AG04450 (cell line): ENCODE measurements around the gene PCDHGA5. TPM values are rescaled to one million over a fixed set of nuclear protein-coding genes. Genes with fewer than 3 reads are reported as not detected.
"Not testable (repeated sequence)": the region's sequence is repeated elsewhere in the genome, so short reads cannot be mapped to it uniquely, and the experiment has no call there.

ENCODE experiments used
- CTCF ChIA-PET: fragments of 300-600, 350-600 bp; formaldehyde crosslinking; extraction: SDS; loops from one replicate; lab custom pipeline; 2022; ENCODE audit warnings: antibody characterized with exemption, inconsistent platforms; lab: Charles Lee
- POLR2A ChIA-PET: fragments of 350-600 bp; formaldehyde crosslinking; extraction: SDS; loops from one replicate; lab custom pipeline; 2021; ENCODE audit warnings: antibody characterized with exemption, inconsistent platforms; lab: Yijun Ruan, JAX
- DNase-seq: peaks from one replicate; pipeline ENCODE4 v3.0.0-alpha.2; 2011; ENCODE audit warnings: low read depth, low spot score
- H3K27ac ChIP-seq: one replicate; pipeline ENCODE4 v1.5.1; 2012; ENCODE audit warnings: low read depth, low read length, control low read depth
- H3K27me3 ChIP-seq: one replicate; pipeline ENCODE4 v1.6.0; 2012; ENCODE audit warnings: low read length; ENCODE audit not compliant: control insufficient read depth, insufficient read depth
- H3K4me3 ChIP-seq: 2 replicates; pipeline ENCODE4 v1.5.1; 2011; ENCODE audit warnings: mild to moderate bottlenecking, low read depth, low read length, control low read depth
- H3K9me3 ChIP-seq: 2 replicates; pipeline ENCODE4 v1.5.1; 2012; ENCODE audit warnings: low read length; ENCODE audit not compliant: control insufficient read depth, insufficient read depth
- polyA minus RNA-seq: library from RNA; depleted of rRNA, polyadenylated mRNA; stranded (reverse); fragments of >200 nt; gene quantifications from 2 replicates; pipeline ENCODE4 v1.2.3, GENCODE V29; 2011; rRNA and poly(A)+ RNA removed
- polyA plus RNA-seq: library from polyadenylated mRNA; depleted of rRNA; stranded (reverse); fragments of >200 nt; gene quantifications from 2 replicates; pipeline ENCODE4 v1.2.3, GENCODE V29; 2011; rRNA removed
- TF ChIP-seq, protein P1 (sequence below): IDR thresholded peaks from 2 replicates; pipeline ENCODE4 v1.5.1; 2011; ENCODE audit warnings: low read depth, low read length, control low read depth, inconsistent platforms

PCDHGA5 gene
- polyA plus RNA-seq (1.4 and 1.8 TPM in 2 replicates), polyA minus RNA-seq (6.1 and 7.8 TPM in 2 replicates)

- POLR2A ChIA-PET, result no interaction called here
- Histone ChIP-seq H3K27ac (no peak within 1 kb of the TSS), H3K27me3 (peaks cover 32% of the 10 kb centered on the region), H3K4me3 (peak within 1 kb of the TSS; percentile 10; the same call in 1 of the 2 replicates), H3K9me3 (peaks cover 59% of the 10 kb centered on the region)
- TF ChIP-seq, protein P1, sequence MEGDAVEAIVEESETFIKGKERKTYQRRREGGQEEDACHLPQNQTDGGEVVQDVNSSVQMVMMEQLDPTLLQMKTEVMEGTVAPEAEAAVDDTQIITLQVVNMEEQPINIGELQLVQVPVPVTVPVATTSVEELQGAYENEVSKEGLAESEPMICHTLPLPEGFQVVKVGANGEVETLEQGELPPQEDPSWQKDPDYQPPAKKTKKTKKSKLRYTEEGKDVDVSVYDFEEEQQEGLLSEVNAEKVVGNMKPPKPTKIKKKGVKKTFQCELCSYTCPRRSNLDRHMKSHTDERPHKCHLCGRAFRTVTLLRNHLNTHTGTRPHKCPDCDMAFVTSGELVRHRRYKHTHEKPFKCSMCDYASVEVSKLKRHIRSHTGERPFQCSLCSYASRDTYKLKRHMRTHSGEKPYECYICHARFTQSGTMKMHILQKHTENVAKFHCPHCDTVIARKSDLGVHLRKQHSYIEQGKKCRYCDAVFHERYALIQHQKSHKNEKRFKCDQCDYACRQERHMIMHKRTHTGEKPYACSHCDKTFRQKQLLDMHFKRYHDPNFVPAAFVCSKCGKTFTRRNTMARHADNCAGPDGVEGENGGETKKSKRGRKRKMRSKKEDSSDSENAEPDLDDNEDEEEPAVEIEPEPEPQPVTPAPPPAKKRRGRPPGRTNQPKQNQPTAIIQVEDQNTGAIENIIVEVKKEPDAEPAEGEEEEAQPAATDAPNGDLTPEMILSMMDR, result peak; percentile 10; the same call in 1 of the 2 replicates
- DNase-seq, result no peak
- CTCF ChIA-PET, result interaction anchor here (0.7 to 2.0 kb wide), 6 partner anchors 34 to 204 kb away, joined by 3 to 11 read pairs (median 4); partner anchors contain the start of gene PCDHGA1
Measured at GRCh38 chr5:141363952-141364660, at the start of gene PCDHGA5. Gene PCDHGA5 (plus strand): TSS chr5:141364162. CDS start chr5:141364331, 169 bp downstream.

GRCh38 chr5:141316963-141317362 is 47.0 kb upstream of the PCDHGA5 start:
- H3K27ac ChIP-seq, POLR2A ChIA-PET, DNase-seq, H3K27me3 ChIP-seq, H3K4me3 ChIP-seq: not testable (repeated sequence)
- CTCF ChIA-PET, result interaction anchor here (0.7 to 1.7 kb wide), 2 partner anchors 247 to 251 kb away, joined by 4 to 7 read pairs; no protein-coding TSS in a partner anchor
- H3K9me3 ChIP-seq, result peaks cover 59% of the 10 kb centered on the region

GRCh38 chr5:141319202-141319601 is 44.8 kb upstream of the PCDHGA5 start:
- H3K9me3 ChIP-seq, result peaks cover 52% of the 10 kb centered on the region
- TF ChIP-seq, protein P1, result no peak
- ChIA-PET POLR2A (no interaction called here), CTCF (interaction anchor here (0.9 to 5.9 kb wide), 17 partner anchors 9 to 248 kb away, joined by 3 to 86 read pairs (median 4); partner anchors contain the start of genes PCDHB14, PCDHB16, PCDHB9 and PCDHGA1)
- no peaks in the 10 kb centered on the region for H3K27me3 ChIP-seq
- no peak overlapping the region for H3K4me3 ChIP-seq
- no peak for DNase-seq
- no peak overlapping the region for H3K27ac ChIP-seq

DNA sequence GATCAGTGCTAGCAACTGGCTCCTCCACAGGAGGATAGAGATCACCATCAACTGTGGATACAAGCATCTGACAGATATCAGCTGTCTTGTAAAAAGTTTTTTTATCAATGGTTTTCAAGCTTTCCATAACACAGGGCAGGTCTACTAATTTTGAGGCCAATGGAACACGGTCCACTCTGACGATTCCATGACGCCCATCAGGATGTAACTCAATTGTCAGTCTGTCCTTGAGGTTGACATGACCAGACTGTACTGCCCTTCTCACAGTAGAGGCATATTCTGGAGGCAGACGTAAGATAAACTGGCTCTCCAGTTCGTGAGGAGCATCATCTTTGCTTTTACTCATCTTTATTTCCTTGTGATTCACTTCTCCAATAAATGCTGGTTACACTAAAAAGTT is 44.3 kb upstream of the PCDHGA5 start:
- POLR2A ChIA-PET, result interaction anchor here (1.1 to 1.8 kb wide), 5 partner anchors 9 to 244 kb away, joined by 3 to 12 read pairs (median 6); partner anchors contain the start of genes PCDHGA1 and PCDHGA2
- CTCF ChIA-PET, result interaction anchor here (0.6 to 5.9 kb wide), 33 partner anchors 8 to 603 kb away, joined by 3 to 86 read pairs (median 4); partner anchors contain the start of genes PCDHB14, PCDHB16, PCDHB9 and PCDHGA1
- no peak overlapping the region for H3K27ac ChIP-seq
- TF ChIP-seq, protein P1, result no peak
- DNase-seq, result no peak
- H3K27me3 ChIP-seq, result no peaks in the 10 kb centered on the region
- H3K9me3 ChIP-seq, result peaks cover 52% of the 10 kb centered on the region
- peak overlapping the region; percentile 84 for H3K4me3 ChIP-seq

GRCh38 chr5:141320225-141321169 is 43.5 kb upstream of the PCDHGA5 start, which contains the start of gene TAF7:
Gene TAF7 (minus strand): TSS chr5:141320784. CDS start chr5:141320044, 740 bp downstream.
- H3K27me3 ChIP-seq, result no peaks in the 10 kb centered on the region
- peak within 1 kb of the TSS; percentile 99 for H3K27ac ChIP-seq
- ChIA-PET CTCF (interaction anchor here (0.5 to 5.9 kb wide), 39 partner anchors 9 to 604 kb away, joined by 3 to 86 read pairs (median 4); partner anchors contain the start of genes PCDHB11, PCDHB14, PCDHB16 and PCDHB9), POLR2A (interaction anchor here (0.6 to 1.8 kb wide), 9 partner anchors 9 to 363 kb away, joined by 3 to 12 read pairs (median 4); partner anchors contain the start of genes PCDHGA1 and PCDHGA2)
- peak within 1 kb of the TSS; percentile 84 for H3K4me3 ChIP-seq
- peak; percentile 84 for DNase-seq
- TF ChIP-seq, protein P1, result peak; percentile 88
- H3K9me3 ChIP-seq, result peaks cover 48% of the 10 kb centered on the region
